Pancreas (tissue), 10 donors: ENCODE results near the gene GGCT. TPM values are rescaled to one million over a fixed set of nuclear protein-coding genes. Genes with fewer than 3 reads are reported as not detected.
"Not testable (repeated sequence)": the region's sequence is repeated elsewhere in the genome, so short reads cannot be mapped to it uniquely, and the experiment has no call there.

Experiments
- ATAC-seq, 4 donors: fragments of 200-7000 bp; cut with Tn5 transposase; one replicate each; pipeline versions ENCODE4 v1.8.0 to v1.9.1; 2020; ENCODE audit warnings: mild to moderate bottlenecking in 4 of 4, moderate library complexity in 4 of 4
- DNase-seq, 6 donors: peaks; one replicate each; pipeline ENCODE4 v3.0.0-alpha.2; 2020
- FAIRE-seq: peaks from 2 replicates; lab custom pipeline; 2012; peaks lifted over from hg19 to GRCh38; lab: Jason Lieb, UNC
- H3K27ac ChIP-seq, 4 donors: fragments of 200-600 bp; sonication (generic); 1 replicate in 3 of 4; 2 replicates in 1 of 4; pipeline versions ENCODE4 v1.5.0 to v1.8.0; 2020
- H3K27me3 ChIP-seq, 4 donors: fragments of 200-600 bp; one replicate each; pipeline ENCODE4 v1.8.0; 2021
- H3K36me3 ChIP-seq, 3 donors: fragments of 200-600 bp; sonication (generic) in 1 of 3; one replicate each; pipeline versions ENCODE4 v1.5.0 to v1.8.0; 2020 to 2021
- H3K4me1 ChIP-seq, 3 donors: fragments of 200-600 bp; one replicate each; pipeline ENCODE4 v1.8.0; 2021
- H3K4me3 ChIP-seq, 4 donors: fragments of 200-600 bp; sonication (generic) in 2 of 4; one replicate each; pipeline versions ENCODE4 v1.5.0 to v1.8.0; 2020 to 2021
- H3K9me3 ChIP-seq, 4 donors: fragments of 200-600 bp; one replicate each; pipeline ENCODE4 v1.8.0; 2021
- WGBS, 2 donors: extraction: QIAGEN DNeasy Blood & Tissue Kit; methylation state at CpG; one replicate each; pipeline ENCODE4 v1.1.7; 2013; 5-methylcytosine and 5-hydroxymethylcytosine counted together
- intact Hi-C, 3 donors: fragments of 100-400 bp; cut with DNase I; formaldehyde crosslinking; loops; one replicate each; pipeline versions ENCODE4 v1.11.1 to v1.14.2; 2022
- polyA plus RNA-seq, 2 donors: library from polyadenylated mRNA; stranded (reverse); fragments of 200-250 nt; gene quantifications; one replicate each; pipeline ENCODE4 v1.2.3, GENCODE V29; 2013
- total RNA-seq, 6 donors: library from RNA; stranded (reverse); fragmentation: NEBNext Ultra II Directional in 4 of 6; extraction: Animal tissue kit (Norgen Biotek cat#: 25700) in 4 of 6; gene quantifications; one replicate each; pipeline versions ENCODE4 v1.2.1 to v1.2.4, GENCODE V29; 2021 to 2023
- TF ChIP-seq, protein P1 (sequence below), 4 donors: fragments of 200-600 bp; sonication (generic) in 3 of 4; IDR thresholded peaks; one replicate each; pipeline versions ENCODE4 v1.5.0 to v1.8.0; 2021; ENCODE audit warnings: antibody characterized with exemption in 4 of 4
- donor health status: healthy with polysubstance abuse.
- donor health status: DM: no; HTN: no; CAD: no; lungs with moderate emphysema.
- donor health status: DM: no; HTN: no; CAD: no.
- donor health status: control.
- donor health status: control.
- donor health status: Bipolar disorder and iron deficiency.
- donor health status: DM: yes; HTN: yes; CAD: no.
- donor health status: DM: no; HTN: no; CAD: no.
- donor health status: DM: no; HTN: no; CAD: no.
- donor health status: DM: yes; HTN: yes; CAD: no.

GGCT gene
- total and polyA plus RNA-seq, 8 donors, result 9.6 to 30.3 (median 17.0) TPM

DNA sequence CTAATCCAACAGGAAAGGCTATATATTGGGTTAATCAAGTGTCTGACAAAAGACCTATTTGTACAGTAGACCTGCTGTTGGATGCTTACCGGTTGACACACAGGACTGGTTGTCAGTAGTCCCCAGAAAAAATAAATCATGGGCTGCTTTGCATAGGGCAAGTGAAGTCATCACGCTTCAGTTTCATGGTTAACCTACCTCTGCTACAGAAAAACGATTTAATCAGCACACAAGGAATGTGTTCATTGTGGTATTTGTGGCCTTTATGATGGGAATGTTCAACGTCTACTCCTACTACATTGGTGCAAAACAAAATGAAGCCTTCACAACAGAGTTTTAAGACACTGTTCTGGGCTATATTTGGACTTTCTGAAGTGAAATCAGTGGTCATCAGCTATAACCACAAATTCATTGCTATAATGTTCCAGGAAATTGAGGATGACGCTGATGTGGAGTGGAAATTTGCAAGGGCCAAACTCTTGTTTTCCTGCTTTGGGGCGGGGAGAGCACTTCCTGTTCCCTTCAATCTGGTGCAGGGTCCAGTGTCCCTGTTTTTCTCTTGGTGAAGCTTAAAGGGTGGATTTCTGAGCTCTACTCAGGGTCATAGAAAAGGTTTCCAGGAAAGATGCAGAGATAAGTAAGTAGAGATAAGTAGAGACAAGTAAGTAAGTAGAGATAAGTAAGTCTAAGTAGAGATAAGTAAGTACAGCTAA lies 39.3 kb upstream of the GGCT start:
- Histone ChIP-seq H3K4me3 (no peak overlapping the region), H3K27me3 (no peaks in the 10 kb centered on the region), H3K4me1 (no peaks in the 10 kb centered on the region), H3K27ac (no peak overlapping the region), H3K36me3 (no peaks in the 10 kb centered on the region), H3K9me3 (no peaks in the 10 kb centered on the region)
- DNase-seq (no peak), ATAC-seq (no peak), FAIRE-seq (no peak)
- intact Hi-C loops, result no loop called here
- whole genome bisulfite sequencing, 2 donors, result 75 to 78% methylated on average over 6 of the region's 6 CpGs
- TF ChIP-seq, protein P1, sequence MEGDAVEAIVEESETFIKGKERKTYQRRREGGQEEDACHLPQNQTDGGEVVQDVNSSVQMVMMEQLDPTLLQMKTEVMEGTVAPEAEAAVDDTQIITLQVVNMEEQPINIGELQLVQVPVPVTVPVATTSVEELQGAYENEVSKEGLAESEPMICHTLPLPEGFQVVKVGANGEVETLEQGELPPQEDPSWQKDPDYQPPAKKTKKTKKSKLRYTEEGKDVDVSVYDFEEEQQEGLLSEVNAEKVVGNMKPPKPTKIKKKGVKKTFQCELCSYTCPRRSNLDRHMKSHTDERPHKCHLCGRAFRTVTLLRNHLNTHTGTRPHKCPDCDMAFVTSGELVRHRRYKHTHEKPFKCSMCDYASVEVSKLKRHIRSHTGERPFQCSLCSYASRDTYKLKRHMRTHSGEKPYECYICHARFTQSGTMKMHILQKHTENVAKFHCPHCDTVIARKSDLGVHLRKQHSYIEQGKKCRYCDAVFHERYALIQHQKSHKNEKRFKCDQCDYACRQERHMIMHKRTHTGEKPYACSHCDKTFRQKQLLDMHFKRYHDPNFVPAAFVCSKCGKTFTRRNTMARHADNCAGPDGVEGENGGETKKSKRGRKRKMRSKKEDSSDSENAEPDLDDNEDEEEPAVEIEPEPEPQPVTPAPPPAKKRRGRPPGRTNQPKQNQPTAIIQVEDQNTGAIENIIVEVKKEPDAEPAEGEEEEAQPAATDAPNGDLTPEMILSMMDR (IDR thresholded peaks at IDR 0.05), result no peak

DNA sequence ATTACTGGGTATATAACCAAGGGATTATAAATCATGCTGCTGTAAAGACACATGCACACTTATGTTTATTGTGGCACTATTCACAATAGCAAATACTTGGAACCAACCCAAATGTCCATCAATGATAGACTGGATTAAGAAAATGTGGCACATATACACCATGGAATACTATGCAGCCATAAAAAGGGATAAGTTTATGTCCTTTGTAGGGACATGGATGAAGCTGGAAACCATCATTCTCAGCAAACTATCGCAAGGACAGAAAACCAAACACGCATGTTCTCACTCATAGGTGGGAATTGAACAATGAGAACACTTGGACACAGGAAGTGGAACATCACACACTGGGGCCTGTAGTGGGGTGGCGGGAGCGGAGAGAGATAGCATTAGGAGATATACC lies 38.5 kb upstream of the GGCT start:
- FAIRE-seq, intact Hi-C loops, ATAC-seq: not testable (repeated sequence)

DNA sequence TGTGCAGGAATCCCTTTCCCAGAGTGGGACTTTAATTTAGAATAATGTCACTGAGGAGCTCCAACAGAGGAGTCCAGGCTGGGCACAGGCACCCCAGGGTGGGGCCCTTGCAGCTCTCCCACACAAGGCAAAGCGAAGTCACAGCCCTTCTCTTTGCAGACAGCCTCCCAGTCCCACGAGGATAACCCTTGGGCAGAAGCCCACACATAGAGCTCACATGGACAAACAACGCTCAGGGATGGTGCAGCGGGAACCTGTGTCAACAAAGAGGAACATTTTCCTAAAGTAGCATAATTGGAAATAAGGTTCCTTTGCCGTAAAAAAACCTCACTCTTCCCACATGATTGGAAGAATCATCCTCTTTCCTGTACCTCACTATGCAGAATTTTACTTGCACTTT lies 29.3 kb upstream of the GGCT start:
- intact Hi-C loops, result no loop called here
- no peak for ATAC-seq
- Histone ChIP-seq H3K27me3 (no peaks in the 10 kb centered on the region), H3K27ac (no peak overlapping the region), H3K4me1 (no peaks in the 10 kb centered on the region), H3K4me3 (no peak overlapping the region), H3K36me3 (no peaks in the 10 kb centered on the region), H3K9me3 (no peaks in the 10 kb centered on the region)
- TF ChIP-seq, protein P1 (IDR thresholded peaks at IDR 0.05), result no peak
- 89% methylated on average over 5 of the region's 5 CpGs for WGBS, 2 donors
- DNase-seq, result no peak
- no peak for FAIRE-seq

More for the DNA sequence above, 38.5 kb upstream of the GGCT start:
- H3K27me3 ChIP-seq, H3K36me3 ChIP-seq, H3K4me1 ChIP-seq, DNase-seq, H3K4me3 ChIP-seq, H3K9me3 ChIP-seq, H3K27ac ChIP-seq: not testable (repeated sequence)
- 96 to 99% methylated on average over 4 of the region's 4 CpGs for WGBS, 2 donors

DNA sequence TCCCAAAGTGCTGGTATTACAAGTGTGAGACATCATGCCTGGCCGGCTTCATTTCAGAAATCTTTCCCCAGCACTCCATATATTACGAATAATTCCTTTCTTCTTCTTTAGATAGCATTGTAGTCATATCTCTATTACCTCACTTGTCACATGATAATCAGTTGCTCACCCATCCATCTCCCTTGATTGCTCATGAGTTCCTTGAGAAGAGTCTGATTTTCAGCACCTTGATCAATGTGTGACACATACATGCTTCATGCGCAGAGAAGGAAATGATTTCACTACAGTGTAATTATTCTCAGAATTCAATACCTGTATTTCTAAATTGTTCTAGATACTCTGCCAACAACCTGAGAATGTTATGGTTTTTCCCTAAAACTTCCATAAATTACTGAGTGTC lies 26.7 kb upstream of the GGCT start:
- FAIRE-seq (no peak), DNase-seq (no peak), ATAC-seq (no peak)
- H3K27me3 ChIP-seq, result no peaks in the 10 kb centered on the region
- WGBS, 2 donors, result 96 to 97% methylated on average over 3 of the region's 3 CpGs
- TF ChIP-seq, protein P1 (IDR thresholded peaks at IDR 0.05), result no peak
- no peak overlapping the region for H3K27ac ChIP-seq
- intact Hi-C loops, result no loop called here
- H3K36me3 ChIP-seq, result no peaks in the 10 kb centered on the region
- no peaks in the 10 kb centered on the region for H3K4me1 ChIP-seq
- no peak overlapping the region for H3K4me3 ChIP-seq
- H3K9me3 ChIP-seq, result no peaks in the 10 kb centered on the region

DNA sequence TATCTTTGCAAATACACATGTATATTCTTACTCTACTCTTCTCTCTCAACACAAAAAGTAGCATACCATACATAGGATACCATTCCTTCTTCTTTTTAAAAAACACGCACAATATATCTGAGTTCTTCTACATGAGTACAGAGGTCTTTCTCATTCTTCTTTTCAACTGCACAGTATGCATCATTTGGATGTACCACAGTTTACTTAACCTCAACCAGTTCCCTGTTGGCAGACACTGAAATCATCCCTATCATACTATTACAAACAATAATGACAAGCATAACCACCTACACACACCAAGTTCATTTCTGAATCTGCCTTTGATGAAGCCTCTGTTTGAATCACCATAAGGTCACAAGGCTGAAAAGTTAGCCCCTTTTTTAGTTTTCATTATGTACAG lies 25.7 kb upstream of the GGCT start:
- H3K27me3 ChIP-seq, result no peaks in the 10 kb centered on the region
- no peak overlapping the region for H3K4me3 ChIP-seq
- H3K9me3 ChIP-seq, result no peaks in the 10 kb centered on the region
- intact Hi-C loops, result no loop called here
- DNase-seq (no peak), ATAC-seq (no peak), FAIRE-seq (no peak)
- no peaks in the 10 kb centered on the region for H3K4me1 ChIP-seq
- TF ChIP-seq, protein P1 (IDR thresholded peaks at IDR 0.05), result no peak
- H3K36me3 ChIP-seq, result no peaks in the 10 kb centered on the region
- no peak overlapping the region for H3K27ac ChIP-seq
- WGBS, 2 donors, result 95 to 100% methylated on average over 1 of the region's 1 CpG
